Measurements from ENCODE around the gene SLC44A3. TPM values are rescaled to one million over a fixed set of nuclear protein-coding genes. Genes with fewer than 3 reads are reported as not detected.

The SLC44A3 gene
- polyA plus RNA-seq, 2 of the 4 experiments (the other 2 are of a cell fraction): 1.9 to 5.4 TPM

GRCh38 chr1:94919241-94920030, 99.3 kb downstream of the SLC44A3 start:
- Histone ChIP-seq H3K9me3 (no peaks in the 10 kb centered on the region), H3K4me1 (peaks cover 27% of the 10 kb centered on the region), H3K4me3 (no peak overlapping the region), H3K4me2 (no peak overlapping the region), H3K27ac (no peak overlapping the region)
- ChIA-PET CTCF (interaction anchor here (1.0 to 2.6 kb wide), 2 partner anchors 10 to 65 kb away, joined by 3 to 12 read pairs; no protein-coding TSS in a partner anchor), POLR2A (no interaction called here)
- FAIRE-seq (no peak), ATAC-seq (no peak; a peak in 1 of 6 replicates), DNase-seq (ENCODE audit: low read depth in 1 of 2, low spot score in 1 of 2) (no peak)
- WGBS (ENCODE audit: missing lambda C conversion rate): 99% methylated on average over 4 of the region's 4 CpGs
- TF ChIP-seq EHMT2 (IDR thresholded peaks at IDR 0.05; ENCODE audit: low read depth) (no peak), CTCF (IDR thresholded peaks at IDR 0.05) (no peak), MAX (IDR thresholded peaks at IDR 0.05) (no peak), HMGXB4 (CRISPR knock-in tag; IDR thresholded peaks at IDR 0.05; ENCODE audit: borderline replicate concordance) (no peak), PBX3 (IDR thresholded peaks at IDR 0.05) (no peak), CBX2 (IDR thresholded peaks at IDR 0.05; ENCODE audit: borderline replicate concordance, low read depth) (no peak), KDM1A (IDR thresholded peaks at IDR 0.05; ENCODE audit: low read depth) (no peak), NR3C1 (IDR thresholded peaks at IDR 0.05) (no peak), HEYL (CRISPR knock-in tag; IDR thresholded peaks at IDR 0.05) (no peak), E2F6 (IDR thresholded peaks at IDR 0.05; ENCODE audit: borderline replicate concordance, low read depth) (no peak), RARB (CRISPR knock-in tag; IDR thresholded peaks at IDR 0.05) (no peak), ATOH8 (CRISPR knock-in tag; IDR thresholded peaks at IDR 0.05; ENCODE audit: low read depth) (no peak), HDAC2 (IDR thresholded peaks at IDR 0.05) (no peak), FOSL2 (IDR thresholded peaks at IDR 0.05) (no peak), FOSL2 (CRISPR knock-in tag; IDR thresholded peaks at IDR 0.05) (no peak), MAZ (IDR thresholded peaks at IDR 0.05; ENCODE audit: borderline replicate concordance, low read depth, low read length) (no peak), SMC3 (IDR thresholded peaks at IDR 0.05) (no peak), SREBF2 (IDR thresholded peaks at IDR 0.05) (no peak), ELK1 (IDR thresholded peaks at IDR 0.05; ENCODE audit: low read depth, low read length) (no peak), HOXB5 (CRISPR knock-in tag; IDR thresholded peaks at IDR 0.05) (no peak), ZFP36 (IDR thresholded peaks at IDR 0.05; ENCODE audit: borderline replicate concordance, partially characterized antibody) (no peak)
